Activated T-cell treated with anti-CD3 and anti-CD28 coated beads for 1 hour (primary cell): ENCODE results near the gene ACTN2.

Source experiments
- DNase-seq: peaks from one replicate; pipeline ENCODE4 v3.0.0-alpha.2; 2020; ENCODE audit warnings: low read depth

ACTN2 gene

GRCh38 chr1:236742421-236743160 lies 56.3 kb downstream of the ACTN2 start:
- DNase-seq: no peak

DNA sequence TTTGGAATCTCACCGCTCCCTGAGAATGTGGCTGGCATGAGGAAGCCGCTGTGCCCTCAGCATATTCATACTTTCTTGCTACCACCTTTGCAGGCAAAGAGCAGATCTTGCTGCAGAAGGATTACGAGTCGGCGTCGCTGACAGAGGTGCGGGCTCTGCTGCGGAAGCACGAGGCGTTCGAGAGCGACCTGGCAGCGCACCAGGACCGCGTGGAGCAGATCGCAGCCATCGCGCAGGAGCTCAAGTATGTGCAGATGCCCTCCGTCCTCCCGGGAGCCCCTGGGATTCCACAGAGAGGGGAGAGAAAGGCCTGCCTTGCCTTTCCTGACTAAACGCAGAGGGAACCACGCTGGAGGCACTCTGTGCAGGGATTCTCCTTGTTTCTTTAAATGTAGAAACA lies 58.2 kb downstream of the ACTN2 start:
- no peak for DNase-seq

GRCh38 chr1:236746785-236747184 lies 60.5 kb downstream of the ACTN2 start:
- no peak for DNase-seq

DNA sequence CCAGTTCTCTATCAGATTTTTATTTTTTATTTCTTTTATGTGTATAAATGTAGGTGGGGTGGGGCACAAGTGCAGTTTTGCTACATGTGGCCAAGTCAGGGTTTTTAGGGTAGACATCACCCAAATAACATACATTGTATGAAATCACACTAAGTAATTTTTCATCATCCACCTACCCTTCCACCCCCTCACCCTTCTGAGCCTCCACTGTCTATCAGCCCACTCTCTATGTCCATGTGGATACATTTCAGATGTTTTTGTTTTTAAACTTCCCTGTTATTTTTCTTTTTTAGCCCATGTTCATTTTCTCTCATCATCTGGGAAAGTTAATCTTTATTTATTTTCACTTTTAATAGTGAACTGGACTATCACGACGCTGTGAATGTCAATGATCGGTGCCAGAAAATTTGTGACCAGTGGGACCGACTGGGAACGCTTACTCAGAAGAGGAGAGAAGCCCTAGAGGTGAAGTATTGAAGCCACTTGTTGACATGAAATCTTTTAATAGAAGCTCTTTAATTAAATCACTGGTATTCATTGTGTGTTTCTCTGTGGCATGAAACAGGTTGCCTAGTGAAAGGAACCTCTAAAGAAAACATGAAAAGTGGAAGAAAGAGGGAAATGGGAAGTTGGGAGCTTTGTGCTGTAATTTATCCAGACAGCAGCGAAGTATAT lies 61.1 kb downstream of the ACTN2 start:
- DNase-seq: no peak

- DNase-seq: no peak
Observed at GRCh38 chr1:236748268-236748870, 62.1 kb downstream of the ACTN2 start.

DNA sequence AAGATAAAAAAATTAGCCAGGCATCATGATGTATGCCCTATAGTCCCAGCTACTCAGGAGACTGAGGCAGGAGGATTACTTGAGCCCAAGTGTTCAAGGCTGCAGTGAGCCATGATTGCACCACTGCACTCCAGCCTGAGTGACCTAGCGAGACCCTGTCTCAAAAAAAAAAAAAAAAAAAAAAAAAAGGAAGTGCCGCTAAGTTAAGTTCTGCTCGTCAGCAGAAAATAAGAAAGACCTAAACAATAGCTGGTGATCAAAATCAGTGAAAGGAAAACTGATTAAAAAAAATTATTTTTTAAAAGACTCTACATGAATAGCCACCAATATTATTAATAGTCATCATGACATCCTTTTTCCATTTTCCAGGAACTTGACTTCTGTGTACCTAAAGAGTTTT lies 64.6 kb downstream of the ACTN2 start:
- no peak for DNase-seq

GRCh38 chr1:236751385-236751784 lies 65.1 kb downstream of the ACTN2 start:
- DNase-seq: no peak

DNA sequence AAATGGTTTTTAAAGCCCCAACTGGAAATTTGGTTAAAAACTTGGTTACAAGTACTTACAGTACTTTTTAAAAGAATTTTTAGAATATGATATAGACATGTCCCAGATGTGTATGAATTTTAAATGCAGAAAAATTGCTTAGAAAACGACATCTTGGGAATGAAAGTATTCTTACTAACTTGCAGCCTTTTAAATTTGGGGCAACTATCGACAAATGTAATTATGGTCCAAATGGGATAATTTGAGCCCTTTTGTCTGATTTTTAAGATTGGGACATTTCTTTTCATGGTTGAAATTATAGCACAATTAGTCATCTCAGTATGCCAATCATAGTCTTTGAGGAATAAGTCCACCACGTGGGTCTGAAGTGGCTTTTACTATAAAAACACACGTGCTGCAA lies 65.6 kb downstream of the ACTN2 start:
- DNase-seq: no peak

DNA sequence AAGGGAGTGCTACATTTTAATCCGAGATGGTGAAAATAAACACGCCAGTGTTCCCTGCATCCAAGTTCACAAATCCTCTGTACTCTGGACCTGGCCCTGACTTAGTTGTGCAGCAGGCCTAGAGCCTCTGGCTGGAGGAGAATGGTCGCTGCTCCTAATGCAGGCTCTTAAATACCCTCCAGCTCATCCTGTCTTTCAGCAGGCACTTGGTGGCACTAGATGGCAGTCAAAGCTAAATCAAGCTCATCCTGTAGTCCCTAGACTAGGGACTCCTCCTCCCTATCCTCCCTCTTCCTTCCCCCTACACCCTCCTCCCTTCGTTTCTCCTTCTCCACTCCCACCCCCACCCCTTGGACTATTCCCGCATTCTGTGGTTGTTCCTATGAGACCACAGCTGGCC lies 67.2 kb downstream of the ACTN2 start:
- DNase-seq: no peak

DNA sequence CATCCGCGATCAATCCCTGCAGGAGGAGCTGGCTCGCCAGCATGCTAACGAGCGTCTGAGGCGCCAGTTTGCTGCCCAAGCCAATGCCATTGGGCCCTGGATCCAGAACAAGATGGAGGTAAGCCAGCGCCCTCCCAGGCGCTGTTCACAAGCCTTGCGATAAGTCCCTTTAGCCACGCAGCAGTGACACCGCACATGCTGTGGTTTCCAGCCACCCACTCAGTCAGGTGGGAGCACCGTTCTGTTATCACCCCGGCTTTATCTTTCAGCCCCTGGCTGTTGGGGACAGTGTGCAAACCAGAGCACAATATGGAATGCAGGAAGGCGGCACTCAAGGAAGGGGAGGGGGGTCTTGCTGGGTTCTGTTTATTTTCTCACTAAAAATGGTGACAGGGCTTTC lies 67.7 kb downstream of the ACTN2 start:
- no peak for DNase-seq

GRCh38 chr1:236754525-236755210 lies 68.4 kb downstream of the ACTN2 start:
- no peak for DNase-seq

DNA sequence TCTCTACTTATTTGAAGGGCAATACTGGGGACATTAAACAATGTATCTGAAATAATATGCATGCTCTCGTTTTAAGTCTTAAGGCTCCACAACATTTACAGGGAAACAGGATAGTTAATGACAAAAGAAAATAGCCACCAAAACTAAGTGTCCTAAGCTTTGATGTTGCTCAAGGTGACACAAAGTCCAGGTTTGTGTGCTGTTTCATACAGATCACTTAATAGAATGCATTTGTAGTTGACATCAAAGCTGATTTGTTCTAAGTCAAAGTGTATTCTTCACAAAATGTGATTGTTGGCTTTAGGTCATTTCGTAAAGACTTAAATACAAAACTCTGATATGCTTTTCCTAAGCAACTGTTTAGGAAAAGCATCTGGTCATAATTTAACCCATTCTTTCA lies 71.3 kb downstream of the ACTN2 start:
- no peak for DNase-seq

DNA sequence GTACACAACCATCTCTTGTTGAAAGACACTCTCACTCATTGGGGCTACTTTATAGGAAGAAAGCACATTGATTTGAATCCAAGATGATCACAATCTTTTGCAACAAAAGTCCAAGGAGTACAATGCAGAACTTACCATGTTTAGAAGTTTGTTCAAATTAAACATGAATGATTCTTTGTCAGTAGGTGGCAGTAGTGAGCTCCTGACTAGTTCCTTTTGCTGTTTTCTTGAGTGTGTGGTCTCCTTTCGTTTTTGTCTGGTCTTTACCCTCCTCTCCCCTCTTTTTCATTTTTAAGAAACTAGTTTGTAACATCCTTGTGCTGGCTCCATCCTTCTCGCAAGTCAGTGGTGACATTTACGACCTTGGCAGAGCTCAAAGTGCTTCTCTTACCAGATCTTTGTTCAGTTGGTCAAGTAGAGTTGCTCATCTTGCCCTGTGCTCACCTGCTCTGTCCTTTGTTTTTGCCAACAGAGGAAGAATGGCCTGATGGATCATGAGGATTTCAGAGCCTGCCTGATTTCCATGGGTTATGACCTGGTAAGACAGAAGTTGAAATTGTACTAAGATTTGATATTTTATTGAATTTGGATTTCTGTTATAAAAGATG lies 73.1 kb downstream of the ACTN2 start:
- DNase-seq: no peak

- no peak for DNase-seq
Observed at GRCh38 chr1:236760480-236760879, 74.2 kb downstream of the ACTN2 start.

- no peak for DNase-seq
Observed at GRCh38 chr1:236760986-236761385, 74.7 kb downstream of the ACTN2 start.

GRCh38 chr1:236761397-236762132 lies 75.3 kb downstream of the ACTN2 start:
- DNase-seq: no peak

DNA sequence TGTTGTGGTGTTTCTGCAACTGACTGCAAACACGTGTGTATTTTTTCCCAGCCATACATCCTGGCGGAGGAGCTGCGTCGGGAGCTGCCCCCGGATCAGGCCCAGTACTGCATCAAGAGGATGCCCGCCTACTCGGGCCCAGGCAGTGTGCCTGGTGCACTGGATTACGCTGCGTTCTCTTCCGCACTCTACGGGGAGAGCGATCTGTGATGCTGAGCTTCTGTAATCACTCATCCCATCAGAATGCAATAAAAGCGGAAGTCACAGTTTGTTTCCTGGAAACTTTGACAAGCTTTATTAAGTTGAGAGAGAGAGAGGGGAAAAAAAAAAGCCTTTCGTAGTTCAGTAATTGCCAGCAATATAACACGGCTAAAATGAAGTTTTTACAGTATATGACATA lies 76.1 kb downstream of the ACTN2 start:
- no peak for DNase-seq

DNA sequence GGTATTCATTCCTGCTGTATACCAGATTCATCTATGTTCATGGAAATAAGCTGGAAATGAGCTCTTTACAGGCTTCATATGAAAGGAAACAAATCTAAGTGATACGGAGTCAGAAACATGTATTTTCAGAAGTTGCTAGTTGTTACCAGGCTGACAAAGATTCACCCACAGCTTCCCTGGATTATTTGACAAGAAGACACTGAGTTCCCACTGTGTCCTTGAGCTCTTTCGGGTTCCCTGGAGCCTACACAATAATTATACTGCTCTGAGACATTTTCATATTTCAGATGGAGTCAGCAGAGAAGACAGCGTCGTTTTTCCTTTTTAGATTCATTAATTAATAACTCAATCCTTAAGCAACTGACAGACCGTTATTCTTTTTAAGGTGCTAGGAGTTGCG lies 79.5 kb downstream of the ACTN2 start:
- no peak for DNase-seq

GRCh38 chr1:236766506-236766905 lies 80.2 kb downstream of the ACTN2 start:
- no peak for DNase-seq

DNA sequence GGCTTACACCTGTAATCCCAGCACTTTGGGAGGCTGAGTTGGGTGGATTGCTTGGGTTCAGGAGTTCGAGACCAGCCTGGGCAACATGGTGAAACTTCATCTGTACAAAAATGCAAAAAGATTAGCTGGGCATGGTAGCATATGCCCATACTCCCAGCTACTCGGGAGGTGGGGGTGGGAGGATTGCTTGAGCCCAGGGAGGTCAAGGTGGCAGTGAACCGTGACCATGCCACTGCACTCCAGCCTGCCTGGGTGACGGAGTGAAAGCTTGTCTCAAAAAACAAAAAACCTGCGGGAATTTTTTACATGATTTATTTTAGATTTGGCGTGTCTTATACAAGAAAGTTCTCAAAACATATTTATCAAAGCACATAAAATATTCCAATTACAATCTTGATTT lies 81.0 kb downstream of the ACTN2 start:
- DNase-seq: no peak

DNA sequence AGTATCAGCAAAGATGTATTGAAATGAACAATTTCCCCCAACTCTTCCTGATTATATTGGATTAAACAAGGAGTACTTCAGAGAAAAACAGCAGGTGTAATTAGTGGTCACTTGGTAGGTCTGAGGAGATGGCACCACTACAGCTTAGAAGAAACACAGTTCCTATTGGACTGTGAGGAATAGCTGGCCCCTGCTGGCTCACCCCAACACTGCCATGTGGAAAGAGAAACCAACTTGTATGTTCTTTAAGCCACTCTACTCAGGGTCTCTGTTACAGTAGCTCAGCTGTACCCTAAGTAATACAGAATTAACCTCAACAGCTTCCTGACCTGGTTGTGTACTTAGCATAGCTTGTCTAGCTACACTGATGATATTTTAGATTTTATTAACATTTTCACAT lies 82.3 kb downstream of the ACTN2 start:
- DNase-seq: no peak

- no peak for DNase-seq
Observed at GRCh38 chr1:236773919-236774318, 87.6 kb downstream of the ACTN2 start.
